Ascending aorta (tissue), 2 donors: ENCODE data around the gene MFN2. TPM values are rescaled to one million over a fixed set of nuclear protein-coding genes. Genes with fewer than 3 reads are reported as not detected.

Source experiments
- DNase-seq, 2 donors: peaks; one replicate each; pipeline ENCODE4 v3.0.0-alpha.2; 2019; ENCODE audit warnings: low spot score in 2 of 2
- H3K27ac ChIP-seq, 2 donors: fragments of 200-600 bp; sonication (generic); one replicate each; pipeline ENCODE4 v1.5.1; 2016 to 2017; ENCODE audit warnings: mild to moderate bottlenecking in 1 of 2
- H3K27me3 ChIP-seq: fragments of 200-600 bp; sonication (generic); one replicate; pipeline ENCODE4 v1.5.1; 2017
- H3K36me3 ChIP-seq, 2 donors: fragments of 200-600 bp; sonication (generic); one replicate each; pipeline ENCODE4 v1.5.1; 2016
- H3K4me1 ChIP-seq, 2 donors: fragments of 200-600 bp; sonication (generic); one replicate each; pipeline ENCODE4 v1.5.1; 2016 to 2017; ENCODE audit warnings: mild to moderate bottlenecking in 1 of 2
- H3K4me3 ChIP-seq, 2 donors: fragments of 200-600 bp; sonication (generic); one replicate each; pipeline ENCODE4 v1.5.1; 2016 to 2017; ENCODE audit warnings: mild to moderate bottlenecking in 1 of 2
- H3K9me3 ChIP-seq, 2 donors: fragments of 200-600 bp; sonication (generic); one replicate each; pipeline ENCODE4 v1.5.1; 2016
- CTCF ChIP-seq, 3 experiments: fragments of 200-600 bp in 2 of 3; fragments of 450-650 bp in 1 of 3; sonication (generic) in 2 of 3; IDR thresholded peaks; one replicate each; pipeline ENCODE4 v1.5.1; 2016 to 2019; ENCODE audit warnings: antibody characterized with exemption in 3 of 3, mild to moderate bottlenecking in 1 of 3, moderate library complexity in 1 of 3
- intact Hi-C: fragments of 100-400 bp; cut with DNase I; formaldehyde crosslinking; loops from one replicate; pipeline ENCODE4 v1.15.1; 2023
- total RNA-seq: library from RNA; depleted of rRNA; stranded (reverse); fragments of >200 nt; gene quantifications from one replicate; pipeline ENCODE4 v1.1.0, GENCODE V29; 2016

The MFN2 gene
- total RNA-seq, 1 donor from 2014 or later: 85.6 TPM

- no peak for DNase-seq
- Histone ChIP-seq H3K36me3 (peaks cover 62 to 72% of the 10 kb centered on the region in 2 donors), H3K27me3 (no peaks in the 10 kb centered on the region), H3K4me1 (no peaks in the 10 kb centered on the region), H3K9me3 (no peaks in the 10 kb centered on the region), H3K27ac (no peak overlapping the region), H3K4me3 (no peak overlapping the region)
- intact Hi-C loops: no loop called here
- no peak for TF ChIP-seq CTCF (IDR thresholded peaks at IDR 0.05)
These were observed 15.6 kb upstream of the MFN2 start for GRCh38 chr1:11964656-11965055.

GRCh38 chr1:11967028-11967547 is 13.2 kb upstream of the MFN2 start:
- Histone ChIP-seq H3K9me3 (no peaks in the 10 kb centered on the region), H3K4me3 (no peak overlapping the region), H3K36me3 (peaks cover 44 to 61% of the 10 kb centered on the region in 2 donors), H3K27ac (no peak overlapping the region), H3K27me3 (no peaks in the 10 kb centered on the region), H3K4me1 (no peaks in the 10 kb centered on the region)
- TF ChIP-seq CTCF (IDR thresholded peaks at IDR 0.05): peak in 1 of 3 experiments; percentile 41
- DNase-seq: no peak
- intact Hi-C loops: loop anchor here (1.0 kb wide), 1 partner anchor 129 kb away; no protein-coding TSS in a partner anchor

- intact Hi-C loops: no loop called here
- Histone ChIP-seq H3K27ac (no peak overlapping the region), H3K4me1 (no peaks in the 10 kb centered on the region), H3K27me3 (no peaks in the 10 kb centered on the region), H3K9me3 (no peaks in the 10 kb centered on the region), H3K4me3 (no peak overlapping the region), H3K36me3 (peaks cover 37 to 58% of the 10 kb centered on the region in 2 donors)
- TF ChIP-seq CTCF (IDR thresholded peaks at IDR 0.05): no peak
- DNase-seq: no peak
These were observed 9.6 kb upstream of the MFN2 start for GRCh38 chr1:11970441-11971185.

GRCh38 chr1:11977625-11978024 is 2.6 kb upstream of the MFN2 start:
- H3K4me1 ChIP-seq: peaks cover 0 to 11% of the 10 kb centered on the region in 2 donors
- no peaks in the 10 kb centered on the region for H3K27me3 ChIP-seq
- no peak for TF ChIP-seq CTCF (IDR thresholded peaks at IDR 0.05)
- no peak overlapping the region for H3K27ac ChIP-seq
- H3K36me3 ChIP-seq: peaks cover 22 to 35% of the 10 kb centered on the region in 2 donors
- no peak overlapping the region for H3K4me3 ChIP-seq
- intact Hi-C loops: no loop called here
- H3K9me3 ChIP-seq: no peaks in the 10 kb centered on the region
- no peak for DNase-seq

- intact Hi-C loops: no loop called here
These were observed 1.9 kb upstream of the MFN2 start for GRCh38 chr1:11978301-11978700.

More at GRCh38 chr1:11978301-11978700, 1.9 kb upstream of the MFN2 start:
- H3K9me3 ChIP-seq: no peaks in the 10 kb centered on the region
- H3K36me3 ChIP-seq: peaks cover 24 to 36% of the 10 kb centered on the region in 2 donors
- no peak overlapping the region for H3K27ac ChIP-seq
- H3K27me3 ChIP-seq: no peaks in the 10 kb centered on the region
- no peak for DNase-seq
- peaks cover 0 to 11% of the 10 kb centered on the region in 2 donors for H3K4me1 ChIP-seq
- H3K4me3 ChIP-seq: no peak overlapping the region
- no peak for TF ChIP-seq CTCF (IDR thresholded peaks at IDR 0.05)
